Lung (tissue), 12 donors: Measurements from ENCODE around the gene C4orf36. TPM values are rescaled to one million over a fixed set of nuclear protein-coding genes. Genes with fewer than 3 reads are reported as not detected.

Source experiments
- ATAC-seq: fragments of 200-7000 bp; cut with Tn5 transposase; one replicate; pipeline ENCODE4 v1.9.1; 2020; ENCODE audit warnings: moderate number of reproducible peaks; ENCODE audit not compliant: insufficient read depth, low FRiP score
- DNase-seq, 3 donors: peaks; one replicate each; pipeline ENCODE4 v3.0.0-alpha.2; 2013 to 2017
- H3K27ac ChIP-seq, 2 donors: one replicate each; pipeline ENCODE4 v1.5.1; 2013; ENCODE audit warnings: mild to moderate bottlenecking in 2 of 2, moderate library complexity in 2 of 2, control low read depth in 1 of 2, inconsistent platforms in 1 of 2, low read depth in 1 of 2, low read length in 1 of 2
- H3K27me3 ChIP-seq, 3 donors: one replicate each; pipeline ENCODE4 v1.5.1; 2013; ENCODE audit warnings: low read length in 2 of 3; ENCODE audit not compliant: control insufficient read depth in 3 of 3, insufficient read depth in 3 of 3
- H3K36me3 ChIP-seq, 4 donors: one replicate each; pipeline ENCODE4 v1.5.1; 2013; ENCODE audit warnings: low read length in 4 of 4, mild to moderate bottlenecking in 1 of 4, moderate library complexity in 1 of 4; ENCODE audit not compliant: control insufficient read depth in 4 of 4, insufficient read depth in 4 of 4
- H3K4me1 ChIP-seq, 5 donors: one replicate each; pipeline ENCODE4 v1.5.1; 2013; ENCODE audit warnings: low read length in 5 of 5, mild to moderate bottlenecking in 2 of 5, moderate library complexity in 1 of 5; ENCODE audit not compliant: control insufficient read depth in 5 of 5, insufficient read depth in 5 of 5
- H3K4me3 ChIP-seq: one replicate; pipeline ENCODE4 v1.5.1; 2013; ENCODE audit warnings: mild to moderate bottlenecking, control low read depth, moderate library complexity
- H3K9ac ChIP-seq, 2 donors: one replicate each; pipeline ENCODE4 v1.5.1; 2013; ENCODE audit warnings: low read length in 2 of 2, control low read depth in 1 of 2; ENCODE audit not compliant: insufficient read depth in 1 of 2
- H3K9me3 ChIP-seq, 4 donors: one replicate each; pipeline ENCODE4 v1.5.1; 2013; ENCODE audit warnings: low read length in 3 of 4, mild to moderate bottlenecking in 1 of 4, moderate library complexity in 1 of 4; ENCODE audit not compliant: control insufficient read depth in 4 of 4, insufficient read depth in 3 of 4
- WGBS, 2 donors: extraction: QIAGEN DNeasy Blood & Tissue Kit; methylation state at CpG; one replicate each; pipeline ENCODE4 v1.1.7; 2013; 5-methylcytosine and 5-hydroxymethylcytosine counted together
- polyA plus RNA-seq, 2 donors: library from polyadenylated mRNA; stranded (reverse); fragments of 200-250 nt; gene quantifications; one replicate each; pipeline ENCODE4 v1.2.1, GENCODE V29; 2013
- total RNA-seq, 2 donors: library from RNA; depleted of rRNA in 1 of 2; stranded (reverse); fragments of >200 nt in 1 of 2; gene quantifications; one replicate each; pipeline ENCODE4 v1.2.1, GENCODE V29; 2014 to 2021
- TF ChIP-seq, protein P1 (sequence below): IDR thresholded peaks from 2 replicates; pipeline ENCODE4 v1.5.1; 2012; ENCODE audit warnings: mild to moderate bottlenecking; ENCODE audit errors: control extremely low read depth, extremely low read depth
- donor health status: control.
- donor health status: control.
- donor health status: Bipolar disorder and iron deficiency.
- donor health status: healthy.
- donor health status: DM: yes; HTN: yes; CAD: no.

Gene C4orf36
- total and polyA plus RNA-seq, 4 donors, result 0.61 to 3.3 (median 1.4) TPM

DNA sequence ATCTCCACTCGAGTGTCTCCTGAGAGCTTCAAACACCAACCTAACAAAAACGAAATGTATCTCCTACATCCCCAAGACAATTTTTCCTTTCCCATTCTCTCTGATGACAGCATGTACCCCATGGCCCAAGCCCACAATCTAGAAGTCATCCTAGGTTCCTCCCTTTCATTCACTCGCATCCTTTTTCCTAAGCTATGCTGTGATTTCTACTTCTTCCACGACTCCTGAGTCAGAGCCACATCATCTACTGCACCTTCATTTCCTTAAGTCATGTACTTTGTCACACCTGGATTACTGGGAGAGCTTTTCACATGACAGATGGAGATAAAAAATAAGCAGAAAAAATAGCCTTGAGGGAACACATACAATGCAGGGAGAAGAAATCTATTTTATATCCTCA is 20.1 kb downstream of the C4orf36 start:
- WGBS, 2 donors, result 76 to 91% methylated on average over 4 of the region's 4 CpGs
- Histone ChIP-seq H3K27me3 (no peaks in the 10 kb centered on the region), H3K27ac (no peak overlapping the region), H3K4me3 (no peak overlapping the region), H3K4me1 (no peaks in the 10 kb centered on the region), H3K9ac (no peak overlapping the region), H3K9me3 (no peaks in the 10 kb centered on the region), H3K36me3 (no peaks in the 10 kb centered on the region)
- ATAC-seq, result no peak
- no peak for DNase-seq
- TF ChIP-seq, protein P1, sequence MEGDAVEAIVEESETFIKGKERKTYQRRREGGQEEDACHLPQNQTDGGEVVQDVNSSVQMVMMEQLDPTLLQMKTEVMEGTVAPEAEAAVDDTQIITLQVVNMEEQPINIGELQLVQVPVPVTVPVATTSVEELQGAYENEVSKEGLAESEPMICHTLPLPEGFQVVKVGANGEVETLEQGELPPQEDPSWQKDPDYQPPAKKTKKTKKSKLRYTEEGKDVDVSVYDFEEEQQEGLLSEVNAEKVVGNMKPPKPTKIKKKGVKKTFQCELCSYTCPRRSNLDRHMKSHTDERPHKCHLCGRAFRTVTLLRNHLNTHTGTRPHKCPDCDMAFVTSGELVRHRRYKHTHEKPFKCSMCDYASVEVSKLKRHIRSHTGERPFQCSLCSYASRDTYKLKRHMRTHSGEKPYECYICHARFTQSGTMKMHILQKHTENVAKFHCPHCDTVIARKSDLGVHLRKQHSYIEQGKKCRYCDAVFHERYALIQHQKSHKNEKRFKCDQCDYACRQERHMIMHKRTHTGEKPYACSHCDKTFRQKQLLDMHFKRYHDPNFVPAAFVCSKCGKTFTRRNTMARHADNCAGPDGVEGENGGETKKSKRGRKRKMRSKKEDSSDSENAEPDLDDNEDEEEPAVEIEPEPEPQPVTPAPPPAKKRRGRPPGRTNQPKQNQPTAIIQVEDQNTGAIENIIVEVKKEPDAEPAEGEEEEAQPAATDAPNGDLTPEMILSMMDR, result no peak

DNA sequence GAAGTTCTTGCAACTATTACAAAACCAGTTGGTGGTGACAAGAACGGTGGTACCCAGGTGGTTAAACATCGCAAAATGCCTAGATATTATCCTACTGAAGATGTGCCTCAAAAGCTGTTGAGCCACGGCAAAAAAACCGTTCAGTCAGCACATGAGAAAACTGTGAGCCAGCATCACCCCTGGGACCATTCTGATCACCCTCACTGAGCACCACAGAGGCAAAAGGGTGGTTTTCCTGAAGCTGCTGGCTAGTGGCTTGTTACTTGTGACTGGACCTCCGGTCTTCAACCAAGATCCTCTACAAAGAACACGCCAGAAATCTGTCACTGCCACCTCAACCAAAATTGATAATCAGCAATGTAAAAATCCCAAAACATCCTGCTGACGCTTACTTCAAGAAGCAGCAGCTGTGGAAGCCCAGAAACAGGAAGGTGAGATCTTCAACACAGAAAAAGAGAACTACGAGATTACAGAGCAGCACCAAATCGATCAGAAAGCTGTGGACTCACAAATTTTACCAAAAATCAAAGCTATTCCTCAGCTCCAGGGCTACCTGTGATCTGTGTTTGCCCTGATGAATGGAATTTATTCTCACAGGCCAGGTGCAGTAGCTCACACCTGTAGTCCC is 21.7 kb downstream of the C4orf36 start:
- Histone ChIP-seq H3K9ac (no peak overlapping the region), H3K9me3 (no peaks in the 10 kb centered on the region), H3K4me1 (no peaks in the 10 kb centered on the region), H3K27me3 (no peaks in the 10 kb centered on the region), H3K4me3 (no peak overlapping the region), H3K36me3 (no peaks in the 10 kb centered on the region), H3K27ac (no peak overlapping the region)
- TF ChIP-seq, protein P1, result no peak
- WGBS, 2 donors, result 46 to 64% methylated on average over 9 of the region's 9 CpGs
- DNase-seq, result no peak
- ATAC-seq, result no peak

DNA sequence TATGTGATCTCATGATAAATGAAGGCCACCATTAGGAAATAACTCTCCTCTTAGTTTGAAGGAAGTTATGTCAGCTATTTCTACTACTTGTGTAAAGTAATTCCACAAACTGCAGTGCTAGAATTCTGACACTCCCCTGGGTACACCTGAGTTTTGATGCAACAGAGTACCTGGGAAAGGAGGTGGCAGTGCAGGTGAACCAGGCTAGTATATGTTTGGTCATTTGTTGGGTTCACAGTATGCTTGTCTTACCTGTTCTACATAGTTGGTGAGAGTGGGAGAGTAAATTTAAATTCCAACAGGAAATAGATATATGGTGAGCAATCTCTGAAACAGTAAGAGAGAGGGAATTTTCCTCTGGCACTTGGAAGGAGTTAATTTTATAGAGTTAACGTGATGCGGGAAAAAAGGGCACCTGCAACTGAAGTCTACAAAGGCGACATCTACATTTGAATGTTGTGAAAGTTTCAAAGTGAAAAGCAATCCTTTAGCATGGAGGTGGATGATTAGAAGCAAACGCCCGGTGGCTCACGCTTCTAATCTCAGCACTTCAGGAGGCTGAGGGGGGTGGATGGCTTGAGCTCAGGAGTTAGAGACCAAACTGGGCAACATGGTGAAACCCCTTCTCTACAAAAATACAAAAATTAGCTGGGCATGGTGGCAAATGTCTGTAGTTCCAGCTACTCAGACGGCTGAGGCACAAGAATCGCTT is 34.7 kb downstream of the C4orf36 start:
- H3K9me3 ChIP-seq, result no peaks in the 10 kb centered on the region
- DNase-seq (no peak), ATAC-seq (no peak)
- H3K27me3 ChIP-seq, result no peaks in the 10 kb centered on the region
- TF ChIP-seq, protein P1, result no peak
- no peaks in the 10 kb centered on the region for H3K4me1 ChIP-seq
- H3K36me3 ChIP-seq, result no peaks in the 10 kb centered on the region
- no peak overlapping the region for H3K9ac ChIP-seq
- H3K27ac ChIP-seq, result no peak overlapping the region
- 91 to 93% methylated on average over 8 of the region's 8 CpGs for WGBS, 2 donors
- no peak overlapping the region for H3K4me3 ChIP-seq

DNA sequence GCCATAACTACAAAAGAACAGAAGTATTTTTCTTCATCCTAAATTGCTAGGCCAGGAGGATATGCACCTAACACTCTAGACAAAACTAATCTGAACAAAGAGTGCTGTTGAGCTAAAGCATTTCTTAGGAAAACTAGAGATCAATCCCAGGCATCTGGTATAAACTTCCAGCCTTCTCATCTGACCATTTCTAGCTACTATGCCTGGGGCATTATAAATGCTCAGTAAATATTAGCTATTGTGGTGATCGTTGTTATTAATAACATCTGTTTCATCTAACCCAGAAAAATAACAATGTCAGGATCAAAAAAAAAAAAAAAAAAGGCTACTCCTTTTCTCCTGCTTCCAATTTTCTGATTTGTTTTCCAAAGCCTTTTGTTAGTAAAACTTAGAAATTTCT is 35.3 kb downstream of the C4orf36 start:
- Histone ChIP-seq H3K4me3 (no peak overlapping the region), H3K9ac (no peak overlapping the region), H3K27me3 (no peaks in the 10 kb centered on the region), H3K9me3 (no peaks in the 10 kb centered on the region), H3K36me3 (no peaks in the 10 kb centered on the region), H3K27ac (no peak overlapping the region), H3K4me1 (no peaks in the 10 kb centered on the region)
- no peak for ATAC-seq
- DNase-seq, result no peak
- WGBS, 2 donors, result 68 to 81% methylated on average over 1 of the region's 1 CpG
- TF ChIP-seq, protein P1, result no peak
